PC-3 (cell line): ENCODE data around the gene CDK5RAP3.

Experiments
- EZH2 ChIP-seq: fragments of 300-600 bp; sonication (generic); IDR thresholded peaks from one replicate; pipeline ENCODE4 v1.6.1; 2017; ENCODE audit warnings: antibody characterized with exemption, mild to moderate bottlenecking, low read length; ENCODE audit not compliant: unreplicated experiment
- EZH2phosphoT487 ChIP-seq: fragments of 300-600 bp; sonication (generic); IDR thresholded peaks from 2 replicates; pipeline ENCODE4 v1.6.1; 2018; ENCODE audit warnings: mild to moderate bottlenecking, antibody characterized with exemption, low read length, borderline replicate concordance
- TF ChIP-seq, protein P1 (sequence below): fragments of 300-600 bp; sonication (generic); conservative IDR thresholded peaks from 2 replicates; pipeline ENCODE4 v1.5.1; 2017; ENCODE audit warnings: antibody characterized with exemption, low read depth, mild to moderate bottlenecking, low read length

DNA sequence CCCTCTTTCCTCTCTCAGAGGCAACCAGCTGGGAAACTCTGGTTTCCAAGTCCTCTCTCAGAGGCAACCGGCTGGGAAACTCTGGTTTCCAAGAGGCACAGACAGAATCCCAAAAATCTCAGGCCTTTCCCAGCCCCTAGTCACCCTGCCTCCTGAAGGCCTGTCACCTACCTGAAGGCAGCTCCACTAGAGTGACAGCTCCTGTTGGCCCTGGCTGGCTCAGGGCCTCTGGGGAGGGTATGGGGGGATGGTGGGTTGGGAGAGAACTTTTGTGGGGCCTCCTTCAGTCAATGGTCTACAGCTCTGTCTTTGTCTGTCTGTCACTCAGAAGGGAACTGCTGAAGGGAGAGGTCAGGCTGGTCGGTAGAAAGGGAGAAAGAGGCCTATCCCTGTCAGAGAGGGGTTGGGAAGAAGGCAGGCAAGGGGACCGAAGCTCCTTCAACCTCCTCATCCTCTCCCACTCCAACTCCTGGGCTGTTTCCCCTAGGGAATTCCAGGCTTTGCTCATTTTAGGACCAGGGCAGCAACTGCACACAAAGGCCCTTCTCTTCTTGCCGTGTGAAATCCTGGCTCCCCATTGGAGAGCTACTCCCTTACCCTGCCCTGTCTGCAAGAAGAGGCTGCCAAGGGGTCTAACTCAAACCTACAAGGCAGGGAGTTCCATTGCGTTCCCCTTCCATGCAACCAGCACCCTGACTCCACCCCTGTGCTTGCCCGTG, 43.1 kb downstream of the CDK5RAP3 start:
- TF ChIP-seq, protein P1, sequence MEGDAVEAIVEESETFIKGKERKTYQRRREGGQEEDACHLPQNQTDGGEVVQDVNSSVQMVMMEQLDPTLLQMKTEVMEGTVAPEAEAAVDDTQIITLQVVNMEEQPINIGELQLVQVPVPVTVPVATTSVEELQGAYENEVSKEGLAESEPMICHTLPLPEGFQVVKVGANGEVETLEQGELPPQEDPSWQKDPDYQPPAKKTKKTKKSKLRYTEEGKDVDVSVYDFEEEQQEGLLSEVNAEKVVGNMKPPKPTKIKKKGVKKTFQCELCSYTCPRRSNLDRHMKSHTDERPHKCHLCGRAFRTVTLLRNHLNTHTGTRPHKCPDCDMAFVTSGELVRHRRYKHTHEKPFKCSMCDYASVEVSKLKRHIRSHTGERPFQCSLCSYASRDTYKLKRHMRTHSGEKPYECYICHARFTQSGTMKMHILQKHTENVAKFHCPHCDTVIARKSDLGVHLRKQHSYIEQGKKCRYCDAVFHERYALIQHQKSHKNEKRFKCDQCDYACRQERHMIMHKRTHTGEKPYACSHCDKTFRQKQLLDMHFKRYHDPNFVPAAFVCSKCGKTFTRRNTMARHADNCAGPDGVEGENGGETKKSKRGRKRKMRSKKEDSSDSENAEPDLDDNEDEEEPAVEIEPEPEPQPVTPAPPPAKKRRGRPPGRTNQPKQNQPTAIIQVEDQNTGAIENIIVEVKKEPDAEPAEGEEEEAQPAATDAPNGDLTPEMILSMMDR, result no peak
- no peak for TF ChIP-seq EZH2phosphoT487
- no peak for TF ChIP-seq EZH2
